Adrenal gland (tissue), 5 donors: ENCODE measurements around the gene L3MBTL3.

Source experiments
- CTCF ChIP-seq, 6 experiments: fragments of 450-650 bp in 4 of 6; fragments of 200-600 bp in 2 of 6; sonication (generic) in 1 of 6; IDR thresholded peaks; 1 replicate in 5 of 6; 2 replicates in 1 of 6; pipeline versions ENCODE4 v1.5.1 to v1.8.0; 2016 to 2021; ENCODE audit warnings: antibody characterized with exemption in 6 of 6, mild to moderate bottlenecking in 2 of 6, moderate library complexity in 1 of 6
- POLR2A ChIP-seq, 2 donors: fragments of 450-650 bp; IDR thresholded peaks; one replicate each; pipeline ENCODE4 v1.6.1; 2017; ENCODE audit warnings: antibody characterized with exemption in 2 of 2, mild to moderate bottlenecking in 2 of 2, moderate library complexity in 1 of 2
- donor health status: DM: no; HTN: no; CAD: no.

GRCh38 chr6:130075879-130076460 lies 57.6 kb downstream of the L3MBTL3 start:
- TF ChIP-seq CTCF (IDR thresholded peaks at IDR 0.05) (no peak), POLR2A (IDR thresholded peaks at IDR 0.05) (no peak)
